OCI-LY1 (cell line): ENCODE data around the gene COA6.

Source experiments
- H2AFZ ChIP-seq: fragments of 200-600 bp; sonication (generic), shearing (Covaris generic); 2 replicates; pipeline ENCODE4 v1.6.0; 2014; ENCODE audit warnings: antibody characterized with exemption, mild to moderate bottlenecking, low read length
- H3F3A ChIP-seq: fragments of 200-600 bp; sonication (generic), shearing (Covaris generic); 2 replicates; pipeline ENCODE4 v1.6.0; 2014; ENCODE audit warnings: mild to moderate bottlenecking, antibody characterized with exemption, low read length, moderate library complexity; ENCODE audit not compliant: insufficient read depth
- H3K27ac ChIP-seq: fragments of 200-600 bp; sonication (generic); 2 replicates; pipeline ENCODE4 v1.5.1; 2014; ENCODE audit warnings: low read length, mixed run types, mild to moderate bottlenecking, low read depth; ENCODE audit not compliant: poor library complexity, severe bottlenecking
- H3K27me3 ChIP-seq: fragments of 200-600 bp; sonication (generic); 2 replicates; pipeline ENCODE4 v1.6.0; 2014; ENCODE audit warnings: antibody characterized with exemption, mild to moderate bottlenecking, low read length, moderate library complexity; ENCODE audit not compliant: insufficient read depth
- H3K36me3 ChIP-seq: fragments of 200-600 bp; sonication (generic); 2 replicates; pipeline ENCODE4 v1.6.1; 2014; ENCODE audit warnings: mild to moderate bottlenecking, antibody characterized with exemption, low read length, moderate library complexity, mixed read lengths; ENCODE audit not compliant: insufficient read depth
- H3K4me1 ChIP-seq: fragments of 200-600 bp; sonication (generic); 2 replicates; pipeline ENCODE4 v1.5.1; 2014; ENCODE audit warnings: mild to moderate bottlenecking, low read length, moderate library complexity; ENCODE audit not compliant: insufficient read depth, severe bottlenecking
- H3K4me2 ChIP-seq: fragments of 200-600 bp; sonication (generic), shearing (Covaris generic); 2 replicates; pipeline ENCODE4 v1.6.1; 2014; ENCODE audit warnings: low read length
- H3K4me3 ChIP-seq: fragments of 200-600 bp; sonication (generic); 2 replicates; pipeline ENCODE4 v1.5.1; 2014; ENCODE audit warnings: low read length, low read depth, mild to moderate bottlenecking, mixed read lengths; ENCODE audit not compliant: poor library complexity, severe bottlenecking
- H3K79me2 ChIP-seq: fragments of 200-600 bp; shearing (Covaris generic); 2 replicates; pipeline ENCODE4 v1.6.1; 2016; ENCODE audit warnings: mixed run types, low read length, mixed read lengths; ENCODE audit not compliant: insufficient read depth
- H3K9ac ChIP-seq: fragments of 200-600 bp; sonication (generic), shearing (Covaris generic); 2 replicates; pipeline ENCODE4 v1.6.1; 2014; ENCODE audit warnings: mild to moderate bottlenecking, low read length, mixed read lengths
- H3K9me2 ChIP-seq: fragments of 200-600 bp; sonication (generic), shearing (Covaris generic); 2 replicates; pipeline ENCODE4 v1.6.1; 2014; ENCODE audit warnings: low read depth, mild to moderate bottlenecking, low read length, mixed read lengths
- H3K9me3 ChIP-seq: fragments of 200-600 bp; shearing (Covaris generic); 2 replicates; pipeline ENCODE4 v1.6.1; 2014; ENCODE audit warnings: low read length, mixed read lengths
- H4K20me1 ChIP-seq: fragments of 200-600 bp; sonication (generic), shearing (Covaris generic); 2 replicates; pipeline ENCODE4 v1.6.0; 2016; ENCODE audit warnings: mild to moderate bottlenecking, low read length; ENCODE audit not compliant: insufficient read depth
- CTCF ChIP-seq: fragments of 200-600 bp; sonication (generic), shearing (Covaris generic); IDR thresholded peaks from 2 replicates; pipeline ENCODE4 v1.5.1; 2017; ENCODE audit warnings: mild to moderate bottlenecking, antibody characterized with exemption, low read length, moderate library complexity, mixed read lengths
- EZH2 ChIP-seq: fragments of 200-600 bp; sonication (generic), shearing (Covaris generic); IDR thresholded peaks from 2 replicates; pipeline ENCODE4 v1.8.0; 2017; ENCODE audit warnings: borderline replicate concordance, mixed run types, mild to moderate bottlenecking, antibody characterized with exemption, low read length, moderate library complexity, mixed read lengths

Gene COA6

GRCh38 chr1:234373064-234373958 is at the start of gene COA6:
COA6 (plus strand) TSS chr1:234373456; CDS start chr1:234373467, 11 bp downstream.
- peak within 1 kb of the TSS; percentile 92 for H3K4me2 ChIP-seq
- H3K4me1 ChIP-seq = peaks cover 28% of the 10 kb centered on the region
- H3K27ac ChIP-seq = peak within 1 kb of the TSS; percentile 93
- no peaks in the 10 kb centered on the region for H3K9me2 ChIP-seq
- H3K9ac ChIP-seq = peak within 1 kb of the TSS; percentile 92
- H3K27me3 ChIP-seq = no peaks in the 10 kb centered on the region
- no peaks in the 10 kb centered on the region for H4K20me1 ChIP-seq
- H3F3A ChIP-seq = no peaks in the 10 kb centered on the region
- H3K36me3 ChIP-seq = peaks cover 30% of the 10 kb centered on the region
- no peaks in the 10 kb centered on the region for H3K9me3 ChIP-seq
- TF ChIP-seq CTCF (no peak; the same call in 1 of the 2 replicates), EZH2 (no peak)
- peak within 1 kb of the TSS; percentile 82 for H3K4me3 ChIP-seq
- H2AFZ ChIP-seq = peak within 1 kb of the TSS; percentile 22; the same call in 1 of the 2 replicates
- H3K79me2 ChIP-seq = peaks cover 16% of the 10 kb centered on the region; the same call in 1 of the 2 replicates

GRCh38 chr1:234324821-234325220 is 48.4 kb upstream of the COA6 start:
- Histone ChIP-seq H3K79me2 (no peaks in the 10 kb centered on the region), H3K36me3 (no peaks in the 10 kb centered on the region), H3K4me3 (no peak overlapping the region), H3K9me2 (no peaks in the 10 kb centered on the region), H2AFZ (no peak overlapping the region), H3K27ac (no peak overlapping the region), H3K9ac (no peak overlapping the region), H3K4me2 (no peak overlapping the region), H3K27me3 (peaks cover 3% of the 10 kb centered on the region; the same call in 1 of the 2 replicates), H4K20me1 (no peaks in the 10 kb centered on the region), H3K4me1 (peaks cover 18% of the 10 kb centered on the region), H3K9me3 (no peaks in the 10 kb centered on the region), H3F3A (no peaks in the 10 kb centered on the region)
- TF ChIP-seq CTCF (no peak), EZH2 (no peak)

- Histone ChIP-seq H3K36me3 (no peaks in the 10 kb centered on the region), H3K79me2 (no peaks in the 10 kb centered on the region), H3K4me1 (peaks cover 28% of the 10 kb centered on the region), H3K27ac (no peak overlapping the region), H3K27me3 (peaks cover 3% of the 10 kb centered on the region; the same call in 1 of the 2 replicates), H3K4me2 (no peak overlapping the region), H2AFZ (no peak overlapping the region), H3K9ac (no peak overlapping the region), H3K9me2 (no peaks in the 10 kb centered on the region), H4K20me1 (no peaks in the 10 kb centered on the region), H3K9me3 (no peaks in the 10 kb centered on the region), H3F3A (no peaks in the 10 kb centered on the region), H3K4me3 (no peak overlapping the region)
- TF ChIP-seq EZH2 = no peak
Measured at GRCh38 chr1:234325878-234326496, 47.3 kb upstream of the COA6 start.
